GM18858 (cell line): Measurements from ENCODE around the gene CIRBP.
"Not testable (repeated sequence)": the region's sequence is repeated elsewhere in the genome, so short reads cannot be mapped to it uniquely, and the experiment has no call there.

Source experiments
- ATAC-seq: cut with Tn5 transposase; IDR thresholded peaks from one replicate; pipeline ENCODE4 v1.9.1; 2021; ENCODE audit not compliant: unreplicated experiment

CIRBP gene

GRCh38 chr19:1308718-1309117 lies 39.6 kb downstream of the CIRBP start:
- ATAC-seq = no peak

DNA sequence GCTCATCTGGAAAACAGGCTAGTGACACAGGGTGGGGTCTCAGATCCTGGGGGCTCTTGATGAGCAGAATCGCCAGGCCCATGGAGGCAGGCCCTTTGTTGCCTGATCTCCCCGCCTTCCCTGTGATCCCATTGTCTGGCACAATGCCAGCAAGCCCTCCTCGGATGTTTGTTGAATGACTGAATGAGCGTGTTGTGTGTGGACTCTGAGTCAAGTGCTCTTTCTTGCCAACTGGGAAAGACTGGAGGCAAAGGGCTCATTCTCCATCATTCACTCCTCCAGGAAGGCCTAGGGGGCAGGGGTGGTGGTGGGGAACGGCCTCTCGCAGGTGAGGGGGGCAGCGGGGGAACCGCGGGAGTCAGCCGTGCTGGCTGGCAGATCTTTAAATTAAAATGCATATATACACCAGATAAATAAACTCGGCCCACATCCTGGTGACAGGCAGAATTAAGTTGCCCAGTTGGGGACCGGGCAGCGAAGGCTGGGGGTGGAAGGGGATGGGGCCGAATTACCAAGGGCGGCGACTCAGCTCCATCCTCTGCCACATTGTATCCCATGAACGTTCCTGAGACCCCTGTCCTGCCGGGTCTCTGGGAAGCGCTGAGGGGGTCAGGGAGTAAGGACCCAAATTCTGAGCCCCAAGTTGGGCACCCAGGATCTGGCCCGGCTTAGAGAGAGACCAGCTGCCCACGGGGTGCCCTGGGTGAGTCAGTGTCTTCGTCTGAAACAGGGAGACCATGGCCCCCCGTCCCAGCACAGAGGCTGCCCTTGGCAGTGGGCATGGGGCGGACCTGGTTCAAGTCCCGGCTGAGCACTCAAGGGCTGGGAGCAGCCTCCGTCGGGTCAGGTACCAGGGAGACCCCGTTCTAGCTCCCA lies 41.1 kb downstream of the CIRBP start:
- ATAC-seq = no peak

DNA sequence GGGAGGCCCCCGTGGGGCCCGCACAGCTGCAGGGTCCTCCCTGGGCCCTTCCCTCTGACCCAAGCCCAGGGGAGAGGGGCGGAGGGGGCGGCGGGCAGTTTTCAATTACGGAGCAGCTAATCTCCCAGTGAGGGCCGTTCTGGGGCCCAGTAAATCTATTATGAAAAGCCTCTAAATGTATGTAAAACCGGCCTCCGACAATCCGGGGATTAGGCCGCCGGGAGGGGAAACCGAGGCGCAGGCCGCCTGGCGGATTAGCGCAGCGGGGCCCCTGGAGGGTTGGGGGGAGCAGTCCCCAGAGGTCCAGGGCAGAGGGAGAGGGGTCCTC lies 41.7 kb downstream of the CIRBP start:
- ATAC-seq = no peak

GRCh38 chr19:1311543-1312091 lies 42.5 kb downstream of the CIRBP start:
- no peak for ATAC-seq

DNA sequence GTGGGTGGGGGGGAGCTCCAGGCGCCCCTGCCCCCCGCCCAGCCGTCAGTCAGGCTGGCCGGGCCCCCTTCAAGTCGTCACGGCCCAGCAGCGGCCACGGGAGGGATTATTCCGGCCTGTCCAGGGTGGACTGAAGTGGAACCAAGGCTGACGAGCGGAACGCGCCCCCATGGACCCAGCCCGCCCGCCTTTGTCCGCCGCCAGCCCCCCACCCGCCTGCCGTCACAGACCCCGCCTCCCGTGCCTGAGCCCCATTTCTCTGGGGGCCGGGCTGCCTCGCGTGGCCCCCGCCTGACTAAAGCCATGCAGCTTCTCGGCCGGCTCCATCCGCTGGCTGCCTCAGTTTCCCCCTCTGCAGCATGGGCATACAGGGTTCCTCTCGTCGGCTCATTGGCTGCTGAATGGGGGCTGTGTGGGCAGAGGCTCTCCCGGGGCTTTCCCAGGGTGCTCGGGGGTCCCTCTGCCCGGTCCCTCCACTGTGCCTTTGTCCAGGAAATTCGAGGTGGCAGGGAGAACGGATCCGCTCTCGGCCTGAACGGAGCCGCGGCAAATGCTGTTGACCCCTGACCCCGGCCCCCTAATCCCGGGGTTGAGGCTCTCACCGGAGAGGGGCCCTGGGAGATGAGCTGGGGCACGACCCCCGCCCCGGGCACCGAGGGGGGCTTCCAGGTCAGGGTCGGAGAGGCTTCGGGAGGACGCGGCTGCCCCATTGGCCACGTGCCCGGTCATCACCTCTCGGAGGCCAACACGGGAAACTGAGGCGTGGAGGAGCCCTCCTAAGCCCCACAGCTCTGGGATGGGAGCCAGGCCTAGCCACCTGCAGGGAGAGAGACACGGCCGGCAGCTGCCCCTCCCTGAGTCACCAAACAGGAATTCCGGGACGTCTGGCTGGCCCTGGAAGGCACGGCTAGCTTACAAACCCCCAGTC lies 43.9 kb downstream of the CIRBP start:
- no peak for ATAC-seq

DNA sequence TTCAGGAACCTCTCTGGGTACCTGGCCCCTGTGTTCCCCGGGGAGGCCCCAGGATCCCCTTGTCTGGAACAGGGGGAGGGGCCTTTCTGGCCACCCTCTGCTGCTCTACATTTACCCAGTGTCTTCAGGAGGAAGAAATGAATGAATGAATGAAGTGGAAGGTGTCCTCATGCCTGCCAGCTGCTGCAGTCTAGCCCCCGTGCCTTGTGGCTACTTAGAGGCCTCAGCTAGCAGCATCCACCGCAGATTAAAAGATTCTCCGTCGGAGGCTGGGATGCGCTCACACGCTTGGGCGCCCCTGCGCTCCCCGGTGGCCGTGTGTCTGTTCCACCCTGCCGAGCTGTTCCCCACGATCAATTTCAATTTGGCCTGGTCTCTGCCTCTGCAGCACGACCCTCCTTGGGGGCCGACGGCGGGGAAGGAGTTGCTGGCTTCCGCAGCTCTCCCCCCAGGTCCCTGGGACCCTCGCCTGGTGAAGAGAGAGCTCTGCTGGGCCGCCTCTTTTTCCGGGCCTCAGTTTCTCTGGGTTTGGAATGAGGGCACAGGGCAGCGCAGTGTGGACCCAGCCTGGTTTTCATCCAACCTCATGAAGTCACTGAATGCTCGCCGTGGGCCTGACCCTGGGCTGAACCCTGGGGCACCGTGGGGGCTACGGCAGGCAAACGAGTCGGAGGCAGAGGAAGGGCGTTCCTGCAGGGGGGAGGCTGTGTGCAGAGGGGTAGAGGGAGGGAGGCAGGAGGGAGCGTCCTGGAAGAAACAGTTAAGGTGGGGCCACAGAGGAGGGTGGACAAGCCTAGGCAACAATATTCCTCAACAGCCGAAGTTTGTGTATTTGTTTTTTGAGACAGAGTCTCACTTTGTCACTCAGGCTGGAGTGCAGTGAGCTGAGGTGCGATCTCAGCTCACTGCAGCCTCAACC lies 44.8 kb downstream of the CIRBP start:
- ATAC-seq = no peak

- ATAC-seq = no peak
These were observed 46.5 kb downstream of the CIRBP start for GRCh38 chr19:1315470-1316166.

DNA sequence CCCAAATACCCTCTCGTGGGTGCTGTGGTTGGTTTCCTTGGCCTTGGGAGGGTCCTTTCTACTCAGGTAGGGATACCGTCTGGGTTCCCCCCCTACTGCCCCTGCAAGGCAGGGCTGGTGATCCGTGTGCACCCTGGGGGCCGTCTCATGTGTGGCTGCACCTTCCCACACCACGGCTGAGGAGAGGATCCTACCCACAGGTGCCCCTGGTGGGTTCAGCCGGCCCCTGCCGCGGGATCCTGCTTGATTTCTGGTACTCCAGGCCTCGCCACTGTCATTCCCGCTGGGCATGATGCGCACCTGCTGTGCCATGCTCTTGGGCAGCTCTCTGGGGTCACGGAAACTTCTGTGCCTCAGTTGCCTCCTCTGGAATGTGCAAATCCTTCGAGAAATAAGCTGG lies 47.3 kb downstream of the CIRBP start:
- no peak for ATAC-seq

GRCh38 chr19:1317274-1318003 lies 48.3 kb downstream of the CIRBP start:
- ATAC-seq = no peak

DNA sequence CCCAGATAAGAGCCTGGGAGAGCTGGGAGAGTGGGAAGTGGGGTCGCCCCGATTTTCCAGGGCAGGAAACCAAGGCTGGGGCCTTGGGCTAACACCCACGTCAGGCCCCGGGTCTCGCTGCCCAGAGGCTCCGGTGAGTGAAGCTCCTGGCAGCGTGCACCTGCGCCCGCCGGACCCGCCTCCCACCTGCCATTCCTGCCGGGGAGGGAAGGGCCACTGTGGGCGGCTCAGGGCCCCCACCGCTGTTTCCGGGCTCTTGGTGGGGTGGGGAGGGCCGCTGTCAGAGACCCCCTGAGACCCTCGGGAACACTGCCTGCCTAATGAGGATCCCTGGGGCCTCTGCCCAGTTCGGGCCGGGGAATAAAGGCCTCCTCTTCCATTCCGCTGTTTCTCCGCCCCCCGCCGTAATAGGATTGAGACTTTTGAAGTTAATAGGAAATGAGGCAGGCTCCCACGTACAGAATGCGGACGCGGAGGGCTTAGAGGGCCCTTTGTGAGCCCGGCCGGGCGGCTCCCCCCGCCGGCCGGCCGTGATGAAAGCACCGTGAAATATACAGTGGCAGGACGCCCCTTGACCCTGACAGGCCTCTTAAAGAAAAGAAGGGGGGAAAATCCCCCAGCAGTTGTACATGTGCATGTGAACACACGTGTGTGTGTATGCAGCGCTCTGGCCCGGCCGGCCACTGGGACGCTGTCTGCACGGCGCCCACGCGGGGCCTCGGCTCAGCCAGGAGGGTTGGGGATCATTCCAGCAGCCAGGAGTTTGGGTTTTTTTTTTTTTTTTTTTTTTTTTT lies 49.7 kb downstream of the CIRBP start:
- no peak for ATAC-seq

DNA sequence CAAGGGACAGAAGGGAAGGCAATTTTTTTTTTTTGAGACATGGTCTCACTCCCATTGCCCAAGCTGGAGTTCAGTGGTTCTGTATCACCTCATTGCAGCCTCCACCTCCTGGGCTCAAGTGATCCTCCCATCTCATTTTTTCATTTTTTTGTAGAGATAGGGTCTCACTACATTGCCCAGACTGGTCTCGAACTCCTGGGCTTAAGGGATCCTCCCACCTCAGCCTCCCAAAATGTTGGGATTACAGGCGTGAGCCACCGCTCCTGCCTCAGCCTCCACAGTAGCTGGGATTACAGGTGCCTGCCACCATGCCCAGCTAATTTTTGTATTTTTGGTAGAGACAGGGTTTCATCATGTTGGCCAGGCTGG lies 51.1 kb downstream of the CIRBP start:
- not testable (repeated sequence) for ATAC-seq

GRCh38 chr19:1321539-1321938 lies 52.4 kb downstream of the CIRBP start:
- ATAC-seq = no peak

DNA sequence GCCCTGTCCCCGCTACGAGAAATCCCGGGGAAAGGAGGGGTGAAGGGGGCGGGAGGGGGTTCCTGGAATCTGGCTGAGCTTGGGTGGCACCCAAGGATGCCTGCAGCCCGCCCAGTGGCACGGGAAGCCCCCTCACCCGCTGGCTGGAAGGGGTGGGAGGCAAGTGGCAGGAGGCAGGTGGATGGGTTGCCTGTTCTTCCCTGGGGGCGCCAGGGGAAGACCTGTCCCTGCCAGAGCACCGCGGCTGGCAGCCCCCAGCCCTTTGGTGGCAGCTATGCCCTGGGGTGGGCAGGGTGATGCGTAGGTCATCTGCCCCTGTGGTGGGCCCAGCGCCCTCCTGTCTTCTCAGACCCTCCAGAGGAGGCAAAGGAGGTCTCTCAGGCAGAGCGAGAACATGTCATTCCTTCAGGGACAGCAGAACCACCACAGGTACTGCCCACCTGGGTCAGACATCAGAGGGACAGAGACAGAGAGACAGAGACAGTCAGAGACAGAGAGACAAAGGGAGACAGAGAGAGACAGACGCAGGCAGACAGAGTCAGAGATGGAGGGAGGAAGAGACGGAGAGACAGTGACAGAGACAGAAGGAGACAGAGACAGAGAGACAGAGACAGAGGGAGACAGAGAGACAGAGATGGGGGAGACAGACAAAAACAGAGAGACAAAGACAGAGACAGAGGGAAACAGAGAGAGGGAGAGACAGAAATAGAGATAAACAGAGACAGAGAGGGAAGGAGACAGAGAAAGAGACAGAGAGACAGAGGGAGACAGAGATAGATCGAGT lies 53.3 kb downstream of the CIRBP start:
- no peak for ATAC-seq

DNA sequence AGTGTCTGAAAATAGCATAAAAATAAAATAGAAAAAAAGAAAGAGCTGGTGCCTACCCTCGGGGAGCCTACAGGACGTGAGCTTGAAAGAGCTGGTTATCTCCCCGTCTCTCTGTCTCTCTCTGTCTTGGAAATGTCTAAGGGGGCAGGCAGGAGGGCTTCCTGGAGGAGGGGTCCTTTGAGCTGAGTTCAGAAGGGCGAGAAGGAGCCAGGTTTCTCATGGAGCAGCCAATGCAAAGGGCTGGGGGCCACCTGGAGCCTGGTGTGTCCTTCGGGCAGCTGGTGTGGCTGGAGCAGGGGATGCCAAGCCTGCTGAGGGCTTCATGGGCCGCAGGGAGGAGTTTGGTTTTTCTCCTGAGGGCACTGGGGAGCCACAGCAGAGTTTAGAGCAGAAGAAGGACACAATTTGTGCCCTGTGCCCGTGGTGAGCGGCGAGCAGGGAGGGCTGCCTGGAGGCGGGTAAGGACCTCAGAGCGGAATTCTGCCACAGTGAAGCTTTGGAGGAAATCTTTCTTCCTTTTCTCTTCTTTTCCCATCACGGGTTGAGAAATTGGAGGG lies 55.2 kb downstream of the CIRBP start:
- no peak for ATAC-seq
